Smooth muscle cell (in vitro differentiated cells): ENCODE results near the gene FBXL5. TPM values are rescaled to one million over a fixed set of nuclear protein-coding genes. Genes with fewer than 3 reads are reported as not detected.

Source experiments
- DNase-seq: peaks from one replicate; lab custom pipeline; 2025; ENCODE audit not compliant: unreplicated experiment; lab: John Stamatoyannopoulos, UW
- H2AFZ ChIP-seq: fragments of 200-600 bp; sonication (generic); 2 replicates; pipeline ENCODE4 v1.6.0; 2016; ENCODE audit warnings: antibody characterized with exemption, low read depth, mild to moderate bottlenecking
- H3F3A ChIP-seq: fragments of 200-600 bp; sonication (generic); 2 replicates; pipeline ENCODE4 v1.6.0; 2017; ENCODE audit warnings: antibody characterized with exemption, low read depth
- H3K27ac ChIP-seq: fragments of 200-600 bp; sonication (generic); 2 replicates; pipeline ENCODE4 v1.5.1; 2016; ENCODE audit warnings: low read depth, mild to moderate bottlenecking
- H3K27me3 ChIP-seq: fragments of 200-600 bp; sonication (generic); 2 replicates; pipeline ENCODE4 v1.6.1; 2016; ENCODE audit warnings: low read depth, mild to moderate bottlenecking
- H3K36me3 ChIP-seq: fragments of 200-600 bp; sonication (generic); 2 replicates; pipeline ENCODE4 v1.5.1; 2016; ENCODE audit warnings: low read depth
- H3K4me1 ChIP-seq: fragments of 200-600 bp; sonication (generic); 2 replicates; pipeline ENCODE4 v1.5.1; 2016; ENCODE audit warnings: low read depth
- H3K4me2 ChIP-seq: fragments of 200-600 bp; sonication (generic); 2 replicates; pipeline ENCODE4 v1.6.0; 2016; ENCODE audit warnings: mild to moderate bottlenecking
- H3K4me3 ChIP-seq: fragments of 200-600 bp; sonication (generic); 2 replicates; pipeline ENCODE4 v1.5.1; 2016; ENCODE audit warnings: mild to moderate bottlenecking
- H3K79me2 ChIP-seq: fragments of 200-600 bp; sonication (generic); 2 replicates; pipeline ENCODE4 v1.6.0; 2016; ENCODE audit warnings: low read depth, mild to moderate bottlenecking
- H3K9ac ChIP-seq: fragments of 200-600 bp; sonication (generic); 2 replicates; pipeline ENCODE4 v1.6.0; 2016; ENCODE audit warnings: low read depth
- H3K9me3 ChIP-seq: fragments of 200-600 bp; sonication (generic); replicated peaks from 2 replicates; pipeline ENCODE4 v1.5.1; 2016; ENCODE audit warnings: low read depth
- H4K20me1 ChIP-seq: fragments of 200-600 bp; sonication (generic); 2 replicates; pipeline ENCODE4 v1.6.0; 2016; ENCODE audit warnings: low read depth
- WGBS: methylation state at CpG from one replicate; pipeline ENCODE4 v1.1.7; 2016; ENCODE audit warnings: low lambda C conversion rate; 5-methylcytosine and 5-hydroxymethylcytosine counted together
- polyA plus RNA-seq: library from polyadenylated mRNA; unstranded; fragments of >200 nt; fragmentation: Nextera tagmentation; extraction: Ambion mirVana; gene quantifications from 2 replicates; pipeline ENCODE4 v1.2.1, GENCODE V29; 2016
- total RNA-seq: library from RNA; depleted of rRNA; stranded (reverse); fragments of >200 nt; gene quantifications from 2 replicates; pipeline ENCODE4 v1.2.3, GENCODE V29; 2014
- TF ChIP-seq, protein P1 (sequence below): fragments of 200-600 bp; sonication (generic); IDR thresholded peaks from 2 replicates; pipeline ENCODE4 v1.5.1; 2017; ENCODE audit warnings: borderline replicate concordance, mild to moderate bottlenecking, antibody characterized with exemption; ENCODE audit not compliant: insufficient read depth, poor library complexity, severe bottlenecking

The FBXL5 gene
- total and polyA plus RNA-seq, 2 experiments from 2014 or later: 47.0 to 94.6 TPM

DNA sequence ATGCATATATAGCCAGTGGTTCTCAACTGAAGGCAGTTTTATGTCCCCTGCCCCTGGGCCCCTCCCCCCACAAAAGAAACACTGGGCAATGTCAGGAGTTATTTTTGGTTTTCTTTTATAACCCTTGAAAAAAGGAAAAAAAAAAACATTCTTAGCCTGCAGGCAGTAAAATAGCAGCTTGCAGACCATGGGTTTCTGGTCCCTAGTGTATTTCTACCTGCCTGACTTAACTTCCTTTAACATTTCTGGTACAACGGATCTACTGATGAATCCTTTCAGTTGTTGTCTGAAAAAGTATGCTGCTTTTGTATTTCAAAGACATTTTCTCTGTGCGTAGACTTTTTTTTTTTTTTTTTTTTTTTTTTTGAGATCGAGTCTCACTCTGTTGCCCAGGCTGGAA is 15.4 kb upstream of the FBXL5 start:
- H3K79me2 ChIP-seq: peaks cover 51% of the 10 kb centered on the region
- 85% methylated on average over 3 of the region's 3 CpGs for WGBS

DNA sequence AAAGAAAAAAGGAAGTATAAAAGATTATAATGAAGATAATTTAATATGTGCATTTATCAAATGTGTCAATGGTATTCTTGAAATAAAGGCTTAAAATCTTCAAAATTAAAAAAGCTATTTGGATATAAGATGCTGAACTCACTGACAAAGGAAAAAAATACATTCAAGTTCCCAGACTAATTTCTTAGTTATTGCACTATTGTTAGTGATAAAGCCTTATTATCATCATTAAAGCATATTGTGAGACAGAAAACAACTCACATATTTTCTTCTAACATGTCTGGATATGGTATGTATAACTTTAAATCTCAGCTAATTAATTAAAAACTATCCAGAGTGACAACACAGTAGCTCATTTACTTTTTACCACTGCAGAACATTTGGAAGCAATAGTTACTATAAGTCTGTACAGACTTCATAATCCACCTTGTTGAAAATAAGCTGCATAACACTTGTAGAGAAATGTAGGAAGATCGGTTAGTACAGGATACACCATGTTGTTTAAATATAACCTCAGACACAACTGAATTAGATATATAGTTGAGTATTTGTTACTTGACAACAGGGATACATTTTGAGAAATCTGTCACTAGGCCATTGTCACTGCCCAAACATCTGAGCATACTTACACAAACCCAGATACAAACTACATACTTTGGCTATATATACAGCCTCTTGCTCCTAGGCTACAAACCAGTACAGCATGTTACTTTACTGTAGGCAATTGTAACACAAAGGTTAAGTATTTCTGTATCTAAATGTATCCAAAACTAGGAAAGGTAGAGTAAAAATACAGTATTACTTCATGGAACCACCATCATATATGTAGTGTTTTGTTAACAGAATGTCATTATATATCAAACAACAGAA is 13.6 kb upstream of the FBXL5 start:
- Histone ChIP-seq H3K4me1 (no peaks in the 10 kb centered on the region), H2AFZ (no peak overlapping the region), H3K79me2 (peaks cover 33% of the 10 kb centered on the region), H3K27ac (peak overlapping the region; percentile 56), H3K9ac (no peak overlapping the region), H3F3A (peaks cover 5% of the 10 kb centered on the region), H3K9me3 (no peaks in the 10 kb centered on the region), H4K20me1 (no peaks in the 10 kb centered on the region), H3K27me3 (no peaks in the 10 kb centered on the region), H3K4me3 (no peak overlapping the region), H3K36me3 (no peaks in the 10 kb centered on the region), H3K4me2 (no peak overlapping the region)
- WGBS: 92% methylated on average over 1 of the region's 1 CpG
- TF ChIP-seq, protein P1, sequence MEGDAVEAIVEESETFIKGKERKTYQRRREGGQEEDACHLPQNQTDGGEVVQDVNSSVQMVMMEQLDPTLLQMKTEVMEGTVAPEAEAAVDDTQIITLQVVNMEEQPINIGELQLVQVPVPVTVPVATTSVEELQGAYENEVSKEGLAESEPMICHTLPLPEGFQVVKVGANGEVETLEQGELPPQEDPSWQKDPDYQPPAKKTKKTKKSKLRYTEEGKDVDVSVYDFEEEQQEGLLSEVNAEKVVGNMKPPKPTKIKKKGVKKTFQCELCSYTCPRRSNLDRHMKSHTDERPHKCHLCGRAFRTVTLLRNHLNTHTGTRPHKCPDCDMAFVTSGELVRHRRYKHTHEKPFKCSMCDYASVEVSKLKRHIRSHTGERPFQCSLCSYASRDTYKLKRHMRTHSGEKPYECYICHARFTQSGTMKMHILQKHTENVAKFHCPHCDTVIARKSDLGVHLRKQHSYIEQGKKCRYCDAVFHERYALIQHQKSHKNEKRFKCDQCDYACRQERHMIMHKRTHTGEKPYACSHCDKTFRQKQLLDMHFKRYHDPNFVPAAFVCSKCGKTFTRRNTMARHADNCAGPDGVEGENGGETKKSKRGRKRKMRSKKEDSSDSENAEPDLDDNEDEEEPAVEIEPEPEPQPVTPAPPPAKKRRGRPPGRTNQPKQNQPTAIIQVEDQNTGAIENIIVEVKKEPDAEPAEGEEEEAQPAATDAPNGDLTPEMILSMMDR: no peak
- DNase-seq: no peak

More for the DNA sequence above, 15.4 kb upstream of the FBXL5 start:
- H3K4me1 ChIP-seq: no peaks in the 10 kb centered on the region
- peaks cover 5% of the 10 kb centered on the region for H3F3A ChIP-seq
- no peak overlapping the region for H3K27ac ChIP-seq
- no peaks in the 10 kb centered on the region for H3K36me3 ChIP-seq
- no peak overlapping the region for H3K4me3 ChIP-seq
- H3K9me3 ChIP-seq: no peaks in the 10 kb centered on the region
- H2AFZ ChIP-seq: no peak overlapping the region
- H4K20me1 ChIP-seq: no peaks in the 10 kb centered on the region
- TF ChIP-seq, protein P1: no peak
- no peaks in the 10 kb centered on the region for H3K27me3 ChIP-seq
- DNase-seq: no peak
- no peak overlapping the region for H3K4me2 ChIP-seq
- H3K9ac ChIP-seq: no peak overlapping the region

DNA sequence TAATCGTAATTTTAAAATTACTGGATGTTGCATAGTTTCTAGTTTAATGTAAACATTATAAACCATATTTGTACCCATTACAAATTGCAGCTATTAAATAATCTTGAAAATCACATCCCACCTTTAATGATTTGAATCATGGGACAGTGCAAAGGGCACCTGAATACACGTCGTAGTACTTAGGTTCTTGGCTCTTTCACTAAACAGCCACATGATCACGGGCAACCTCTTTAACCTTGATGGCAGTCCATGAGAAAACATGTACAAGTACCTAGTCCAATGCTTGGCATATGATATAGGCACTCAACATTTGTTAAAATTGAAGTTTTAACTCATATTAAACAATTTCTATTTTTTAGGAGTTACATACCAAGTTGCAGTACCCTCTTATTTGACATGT is 11.8 kb upstream of the FBXL5 start:
- Histone ChIP-seq H3K4me3 (no peak overlapping the region), H3K9me3 (no peaks in the 10 kb centered on the region), H3K27me3 (no peaks in the 10 kb centered on the region), H3F3A (peaks cover 5% of the 10 kb centered on the region), H3K79me2 (peaks cover 22% of the 10 kb centered on the region), H3K9ac (no peak overlapping the region), H3K4me1 (no peaks in the 10 kb centered on the region), H3K36me3 (no peaks in the 10 kb centered on the region), H4K20me1 (no peaks in the 10 kb centered on the region), H2AFZ (no peak overlapping the region), H3K27ac (no peak overlapping the region), H3K4me2 (no peak overlapping the region)
- 99% methylated on average over 4 of the region's 4 CpGs for WGBS
- DNase-seq: no peak
- TF ChIP-seq, protein P1: no peak
